Trophoblast cell (in vitro differentiated cells and primary cell): ENCODE results near the gene SH3GLB1.

ENCODE experiments used
- DNase-seq, 2 donors: peaks; one replicate each; pipeline ENCODE4 v3.0.0-alpha.2; 2016
- H2AFZ ChIP-seq: 2 replicates; pipeline ENCODE4 v1.6.1; 2013; ENCODE audit warnings: low read length, moderate library complexity, mild to moderate bottlenecking; ENCODE audit not compliant: insufficient read depth, poor library complexity
- H2AK5ac ChIP-seq: 2 replicates; pipeline ENCODE4 v1.6.1; 2013; ENCODE audit warnings: mild to moderate bottlenecking, low read length
- H2BK120ac ChIP-seq: 2 replicates; pipeline ENCODE4 v1.6.1; 2013; ENCODE audit warnings: low read length, mild to moderate bottlenecking, moderate library complexity; ENCODE audit not compliant: insufficient read depth, poor library complexity
- H2BK12ac ChIP-seq: 2 replicates; pipeline ENCODE4 v1.6.1; 2013; ENCODE audit warnings: mild to moderate bottlenecking, low read length, moderate library complexity
- H2BK5ac ChIP-seq: 2 replicates; pipeline ENCODE4 v1.6.1; 2013; ENCODE audit warnings: low read length, low read depth, moderate library complexity, mild to moderate bottlenecking; ENCODE audit not compliant: poor library complexity
- H3K14ac ChIP-seq: 2 replicates; pipeline ENCODE4 v1.6.1; 2013; ENCODE audit warnings: mild to moderate bottlenecking, low read length
- H3K18ac ChIP-seq: 2 replicates; pipeline ENCODE4 v1.6.1; 2013; ENCODE audit warnings: mild to moderate bottlenecking, low read length
- H3K23ac ChIP-seq: 2 replicates; pipeline ENCODE4 v1.6.1; 2013; ENCODE audit warnings: low read length
- H3K27ac ChIP-seq: 2 replicates; pipeline ENCODE4 v1.5.1; 2013; ENCODE audit warnings: low read depth, mild to moderate bottlenecking, inconsistent platforms, low read length, moderate library complexity
- H3K27me3 ChIP-seq: 2 replicates; pipeline ENCODE4 v1.6.1; 2013; ENCODE audit warnings: inconsistent platforms, mild to moderate bottlenecking, low read length, moderate library complexity; ENCODE audit not compliant: insufficient read depth
- H3K36me3 ChIP-seq, 2 experiments: 1 replicate in 1 of 2; 2 replicates in 1 of 2; pipeline ENCODE4 v1.6.1; 2013; ENCODE audit warnings: low read length in 2 of 2, mild to moderate bottlenecking in 2 of 2, moderate library complexity in 1 of 2; ENCODE audit not compliant: insufficient read depth in 2 of 2, control insufficient read depth in 1 of 2
- H3K4ac ChIP-seq: 2 replicates; pipeline ENCODE4 v1.6.1; 2013; ENCODE audit warnings: low read depth, mild to moderate bottlenecking, low read length, moderate library complexity
- H3K4me1 ChIP-seq, 2 experiments: 1 replicate in 1 of 2; 2 replicates in 1 of 2; pipeline ENCODE4 v1.6.1; 2013; ENCODE audit warnings: low read length in 2 of 2, mild to moderate bottlenecking in 2 of 2, moderate library complexity in 1 of 2; ENCODE audit not compliant: insufficient read depth in 2 of 2, control insufficient read depth in 1 of 2
- H3K4me2 ChIP-seq: 2 replicates; pipeline ENCODE4 v1.6.1; 2013; ENCODE audit warnings: inconsistent platforms, mild to moderate bottlenecking, low read length, moderate library complexity
- H3K4me3 ChIP-seq: 2 replicates; pipeline ENCODE4 v1.5.1; 2013; ENCODE audit warnings: mild to moderate bottlenecking, low read depth, low read length, inconsistent platforms
- H3K79me1 ChIP-seq: one replicate; pipeline ENCODE4 v1.6.1; 2013; ENCODE audit warnings: low read length
- H3K79me2 ChIP-seq: 2 replicates; pipeline ENCODE4 v1.6.1; 2013; ENCODE audit warnings: low read length, mild to moderate bottlenecking; ENCODE audit not compliant: control insufficient read depth, insufficient read depth, poor library complexity
- H3K9ac ChIP-seq: 2 replicates; pipeline ENCODE4 v1.6.1; 2013; ENCODE audit warnings: mild to moderate bottlenecking, low read length
- H3K9me3 ChIP-seq: 2 replicates; pipeline ENCODE4 v1.6.1; 2013; ENCODE audit warnings: low read depth, mild to moderate bottlenecking, control low read depth, inconsistent platforms, low read length; ENCODE audit not compliant: insufficient read depth
- H4K12ac ChIP-seq: 2 replicates; pipeline ENCODE4 v1.6.1; 2013; ENCODE audit warnings: low read depth, mild to moderate bottlenecking, low read length, moderate library complexity
- H4K8ac ChIP-seq: 2 replicates; pipeline ENCODE4 v1.6.1; 2013; ENCODE audit warnings: low read depth, mild to moderate bottlenecking, low read length, moderate library complexity
- H4K91ac ChIP-seq: one replicate; pipeline ENCODE4 v1.6.1; 2013; ENCODE audit warnings: low read depth, mild to moderate bottlenecking, low read length, moderate library complexity
- WGBS: extraction: QIAGEN DNeasy Blood & Tissue Kit; methylation state at CpG from one replicate; pipeline ENCODE4 v1.1.7; 2013; ENCODE audit warnings: missing lambda C conversion rate; ENCODE audit not compliant: insufficient read length, insufficient coverage; ENCODE audit errors: extremely low coverage; 5-methylcytosine and 5-hydroxymethylcytosine counted together

SH3GLB1 gene

DNA sequence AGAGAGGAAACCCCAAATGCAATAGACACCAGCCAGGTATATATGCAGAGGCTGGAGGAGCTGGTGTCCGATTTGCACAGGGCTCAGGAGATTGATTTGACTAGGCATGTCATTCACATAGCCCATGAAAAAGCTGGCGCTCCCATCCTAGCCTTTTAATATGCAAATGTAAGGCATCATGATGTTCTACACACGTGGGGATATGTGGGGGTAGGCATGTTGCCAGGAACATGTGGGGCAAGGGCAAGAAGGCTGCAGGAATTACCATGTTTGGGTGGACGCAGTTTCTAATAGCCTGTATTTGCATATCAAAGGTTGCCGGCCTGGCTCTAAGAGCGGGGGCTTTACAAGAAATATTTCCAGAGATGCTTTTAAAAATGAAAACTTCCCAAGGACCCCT is 11.7 kb upstream of the SH3GLB1 start:
- no peak overlapping the region for H3K4me2 ChIP-seq
- H3K36me3 ChIP-seq: no peaks in the 10 kb centered on the region
- H3K14ac ChIP-seq: no peak overlapping the region
- no peak for DNase-seq
- no peak overlapping the region for H4K8ac ChIP-seq
- no peak overlapping the region for H2AK5ac ChIP-seq
- no peak overlapping the region for H3K4ac ChIP-seq
- H2BK120ac ChIP-seq: no peak overlapping the region
- no peak overlapping the region for H4K91ac ChIP-seq
- H3K9ac ChIP-seq: no peak overlapping the region
- no peaks in the 10 kb centered on the region for H3K27me3 ChIP-seq
- no peak overlapping the region for H3K18ac ChIP-seq
- H3K79me1 ChIP-seq: no peaks in the 10 kb centered on the region
- H2BK5ac ChIP-seq: no peak overlapping the region
- WGBS: no CpG with 5 or more reads among the region's 6 CpGs
- H3K4me1 ChIP-seq: no peaks in the 10 kb centered on the region
- no peaks in the 10 kb centered on the region for H3K9me3 ChIP-seq
- H3K4me3 ChIP-seq: no peak overlapping the region
- no peaks in the 10 kb centered on the region for H3K79me2 ChIP-seq
- no peak overlapping the region for H3K23ac ChIP-seq
- H3K27ac ChIP-seq: no peak overlapping the region
- no peak overlapping the region for H4K12ac ChIP-seq
- no peak overlapping the region for H2AFZ ChIP-seq
- no peak overlapping the region for H2BK12ac ChIP-seq

DNA sequence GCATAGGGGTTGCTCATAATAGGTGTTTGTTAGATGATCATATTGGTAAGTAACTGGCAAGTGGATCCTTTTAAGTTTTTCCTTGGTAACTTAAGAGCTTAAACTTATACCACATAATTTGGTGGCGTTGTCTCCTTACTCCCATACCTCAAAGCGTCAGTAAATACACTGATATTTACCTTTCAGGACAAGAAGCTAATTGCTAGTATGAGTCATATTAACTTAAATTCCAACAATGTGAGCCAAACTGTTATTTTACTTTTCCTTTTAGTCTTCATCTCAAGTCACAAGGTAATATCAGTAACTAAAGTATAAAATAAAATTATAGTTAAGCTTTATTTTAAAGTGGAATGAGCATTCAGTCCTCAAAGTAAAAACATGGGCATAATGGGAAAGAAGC is 9.0 kb upstream of the SH3GLB1 start:
- Histone ChIP-seq H3K27me3 (no peaks in the 10 kb centered on the region), H2AFZ (no peak overlapping the region), H3K27ac (no peak overlapping the region), H4K8ac (no peak overlapping the region), H2AK5ac (no peak overlapping the region), H3K18ac (no peak overlapping the region), H2BK5ac (no peak overlapping the region), H4K12ac (no peak overlapping the region), H4K91ac (no peak overlapping the region), H3K4me1 (no peaks in the 10 kb centered on the region), H3K9me3 (no peaks in the 10 kb centered on the region), H3K79me1 (no peaks in the 10 kb centered on the region), H2BK12ac (no peak overlapping the region), H2BK120ac (no peak overlapping the region), H3K4ac (no peak overlapping the region), H3K4me3 (no peak overlapping the region), H3K4me2 (no peak overlapping the region), H3K23ac (no peak overlapping the region), H3K36me3 (no peaks in the 10 kb centered on the region), H3K79me2 (no peaks in the 10 kb centered on the region), H3K9ac (no peak overlapping the region), H3K14ac (no peak overlapping the region)
- peak in 1 of 2 donors; percentile 32 for DNase-seq
- no CpG with 5 or more reads among the region's 2 CpGs for WGBS

DNA sequence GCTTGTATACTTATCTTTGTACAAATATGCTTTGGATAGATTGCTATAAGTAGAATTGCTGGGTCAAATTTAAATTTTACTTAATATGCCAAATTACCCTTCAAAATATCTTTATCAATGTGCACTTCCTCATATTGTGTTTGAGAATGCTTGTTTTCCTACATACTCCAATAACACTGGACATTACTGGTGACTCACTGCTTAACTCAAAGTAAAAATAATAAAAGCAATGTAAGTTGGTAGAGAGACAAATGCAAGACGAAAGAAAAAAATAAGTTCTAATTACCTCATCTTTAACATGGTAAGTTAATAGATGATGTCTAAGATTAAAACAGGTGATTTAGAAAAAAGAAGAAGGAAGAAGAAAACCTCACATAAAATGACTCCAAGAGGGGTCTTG is 7.9 kb upstream of the SH3GLB1 start:
- DNase-seq: no peak
- Histone ChIP-seq H3K79me2 (no peaks in the 10 kb centered on the region), H2AFZ (no peak overlapping the region), H4K12ac (no peak overlapping the region), H3K4ac (no peak overlapping the region), H2BK120ac (no peak overlapping the region), H4K91ac (no peak overlapping the region), H3K79me1 (no peaks in the 10 kb centered on the region), H4K8ac (no peak overlapping the region), H3K9ac (no peak overlapping the region), H3K4me2 (no peak overlapping the region), H3K9me3 (no peaks in the 10 kb centered on the region), H3K14ac (no peak overlapping the region), H3K27ac (no peak overlapping the region), H3K4me1 (no peaks in the 10 kb centered on the region), H3K4me3 (no peak overlapping the region), H3K27me3 (no peaks in the 10 kb centered on the region), H3K18ac (no peak overlapping the region), H2AK5ac (no peak overlapping the region), H2BK12ac (no peak overlapping the region), H3K36me3 (no peaks in the 10 kb centered on the region), H2BK5ac (no peak overlapping the region), H3K23ac (no peak overlapping the region)
- no CpG with 5 or more reads among the region's 1 CpG for WGBS

DNA sequence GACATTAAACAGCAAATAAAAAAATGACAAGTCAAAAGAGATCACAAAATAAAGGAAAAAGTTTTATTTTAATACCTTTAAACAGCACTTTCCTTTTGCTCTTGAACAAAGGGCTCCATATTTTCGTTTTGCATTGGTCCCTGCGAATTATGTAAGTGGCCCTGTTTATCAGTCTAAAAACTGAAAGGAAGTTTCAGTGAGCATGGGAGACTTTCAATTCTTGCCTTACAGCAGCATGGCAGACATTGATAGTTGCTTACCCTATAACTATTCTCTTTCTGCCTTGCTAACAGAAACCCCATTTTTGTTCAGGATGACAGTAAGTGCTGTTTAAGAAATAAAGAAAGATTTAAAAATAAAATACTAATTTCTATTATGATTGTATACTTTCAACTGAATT is 5.2 kb upstream of the SH3GLB1 start:
- Histone ChIP-seq H3K36me3 (no peaks in the 10 kb centered on the region), H4K8ac (no peak overlapping the region), H3K4ac (no peak overlapping the region), H3K4me2 (no peak overlapping the region), H4K91ac (no peak overlapping the region), H3K79me1 (no peaks in the 10 kb centered on the region), H3K27me3 (no peaks in the 10 kb centered on the region), H2AFZ (no peak overlapping the region), H3K9ac (no peak overlapping the region), H2BK120ac (no peak overlapping the region), H3K23ac (no peak overlapping the region), H3K79me2 (no peaks in the 10 kb centered on the region), H2BK5ac (no peak overlapping the region), H4K12ac (no peak overlapping the region), H2AK5ac (no peak overlapping the region), H2BK12ac (no peak overlapping the region), H3K9me3 (no peaks in the 10 kb centered on the region), H3K18ac (no peak overlapping the region), H3K4me1 (no peaks in the 10 kb centered on the region), H3K14ac (no peak overlapping the region), H3K27ac (no peak overlapping the region), H3K4me3 (no peak overlapping the region)
- no peak for DNase-seq
- no CpG with 5 or more reads among the region's 2 CpGs for WGBS
